Type B pancreatic cell (in vitro differentiated cells): ENCODE results near the gene HDAC2. TPM values are rescaled to one million over a fixed set of nuclear protein-coding genes. Genes with fewer than 3 reads are reported as not detected.

Source experiments
- DNase-seq: peaks from one replicate; pipeline ENCODE4 v3.0.0; 2021; ENCODE audit warnings: mixed read lengths; ENCODE audit not compliant: unreplicated experiment; ENCODE audit errors: extremely low spot score
- H3K27ac Mint-ChIP-seq: 2 replicates; pipeline ENCODE4 v1.8.0; 2021; ENCODE audit warnings: mild to moderate bottlenecking, mixed read lengths
- H3K27me3 Mint-ChIP-seq: 2 replicates; pipeline ENCODE4 v1.8.0; 2021; ENCODE audit warnings: mixed read lengths
- H3K36me3 Mint-ChIP-seq: 2 replicates; pipeline ENCODE4 v1.8.0; 2021; ENCODE audit warnings: mixed read lengths
- H3K4me1 Mint-ChIP-seq: one replicate; pipeline ENCODE4 v1.8.0; 2021; ENCODE audit warnings: mixed read lengths; ENCODE audit not compliant: unreplicated experiment
- H3K4me3 Mint-ChIP-seq: 2 replicates; pipeline ENCODE4 v1.8.0; 2021; ENCODE audit warnings: mild to moderate bottlenecking, mixed read lengths
- H3K9me3 Mint-ChIP-seq: 2 replicates; pipeline ENCODE4 v1.8.0; 2021; ENCODE audit warnings: mixed read lengths
- total RNA-seq: library from RNA; stranded (reverse); gene quantifications from 2 replicates; pipeline ENCODE4 v1.2.1, GENCODE V29; 2021; ENCODE audit warnings: low replicate concordance
- TF ChIP-seq, protein P1 (sequence below): fragments of 200-600 bp; sonication (generic); conservative IDR thresholded peaks from 2 replicates; pipeline ENCODE4 v1.5.0; 2021; ENCODE audit warnings: antibody characterized with exemption, mild to moderate bottlenecking

The HDAC2 gene
- total RNA-seq, 1 donor from 2014 or later = 232 TPM

DNA sequence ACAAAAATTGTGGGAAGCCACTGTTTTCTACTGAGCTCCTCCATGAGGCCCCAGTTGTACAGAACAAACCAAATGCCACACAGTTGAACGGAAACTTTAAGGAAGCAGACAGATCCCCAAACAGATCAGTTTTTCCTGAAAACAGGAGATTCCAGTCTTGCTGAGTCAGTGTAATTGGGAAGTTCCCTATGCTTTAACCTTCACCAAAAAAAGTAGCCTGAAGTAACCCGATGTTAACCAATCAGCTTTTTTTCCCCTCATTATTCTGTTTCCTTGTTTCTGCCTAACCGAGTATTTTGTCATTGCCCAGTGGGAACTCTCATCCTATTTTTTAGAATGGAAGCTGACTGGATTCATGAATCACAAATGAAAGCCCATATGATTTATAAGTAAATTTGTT is 77.1 kb downstream of the HDAC2 start:
- H3K9me3 Mint-ChIP-seq = no peaks in the 10 kb centered on the region
- H3K4me1 Mint-ChIP-seq = peaks cover 7% of the 10 kb centered on the region
- no peak overlapping the region for H3K27ac Mint-ChIP-seq
- H3K4me3 Mint-ChIP-seq = no peak overlapping the region
- no peak for DNase-seq
- TF ChIP-seq, protein P1, sequence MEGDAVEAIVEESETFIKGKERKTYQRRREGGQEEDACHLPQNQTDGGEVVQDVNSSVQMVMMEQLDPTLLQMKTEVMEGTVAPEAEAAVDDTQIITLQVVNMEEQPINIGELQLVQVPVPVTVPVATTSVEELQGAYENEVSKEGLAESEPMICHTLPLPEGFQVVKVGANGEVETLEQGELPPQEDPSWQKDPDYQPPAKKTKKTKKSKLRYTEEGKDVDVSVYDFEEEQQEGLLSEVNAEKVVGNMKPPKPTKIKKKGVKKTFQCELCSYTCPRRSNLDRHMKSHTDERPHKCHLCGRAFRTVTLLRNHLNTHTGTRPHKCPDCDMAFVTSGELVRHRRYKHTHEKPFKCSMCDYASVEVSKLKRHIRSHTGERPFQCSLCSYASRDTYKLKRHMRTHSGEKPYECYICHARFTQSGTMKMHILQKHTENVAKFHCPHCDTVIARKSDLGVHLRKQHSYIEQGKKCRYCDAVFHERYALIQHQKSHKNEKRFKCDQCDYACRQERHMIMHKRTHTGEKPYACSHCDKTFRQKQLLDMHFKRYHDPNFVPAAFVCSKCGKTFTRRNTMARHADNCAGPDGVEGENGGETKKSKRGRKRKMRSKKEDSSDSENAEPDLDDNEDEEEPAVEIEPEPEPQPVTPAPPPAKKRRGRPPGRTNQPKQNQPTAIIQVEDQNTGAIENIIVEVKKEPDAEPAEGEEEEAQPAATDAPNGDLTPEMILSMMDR = no peak
- no peaks in the 10 kb centered on the region for H3K27me3 Mint-ChIP-seq
- H3K36me3 Mint-ChIP-seq = peaks cover 4% of the 10 kb centered on the region

DNA sequence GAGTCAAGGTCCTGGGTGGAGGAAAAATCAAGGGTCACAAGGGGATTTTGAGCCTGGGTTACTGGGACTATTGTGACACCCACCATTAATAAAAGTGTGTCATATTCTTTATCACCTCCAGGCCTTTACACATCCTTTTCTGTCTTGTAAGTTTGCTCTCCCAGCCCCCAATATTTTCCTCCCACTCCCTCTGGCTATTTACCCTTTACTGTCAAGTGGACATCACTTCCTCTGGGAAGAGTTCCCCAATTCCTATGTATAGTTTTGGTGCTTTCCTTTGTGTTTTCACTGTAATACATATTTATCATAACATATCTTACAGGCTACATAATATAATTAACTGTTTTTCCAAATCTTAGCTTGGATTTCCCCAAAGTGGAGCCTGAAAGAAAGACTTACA is 77.5 kb downstream of the HDAC2 start:
- Mint-ChIP-seq H3K9me3 (no peaks in the 10 kb centered on the region), H3K27ac (no peak overlapping the region), H3K4me3 (no peak overlapping the region), H3K36me3 (peaks cover 4% of the 10 kb centered on the region), H3K27me3 (no peaks in the 10 kb centered on the region), H3K4me1 (peaks cover 7% of the 10 kb centered on the region)
- no peak for DNase-seq
- TF ChIP-seq, protein P1 = no peak

DNA sequence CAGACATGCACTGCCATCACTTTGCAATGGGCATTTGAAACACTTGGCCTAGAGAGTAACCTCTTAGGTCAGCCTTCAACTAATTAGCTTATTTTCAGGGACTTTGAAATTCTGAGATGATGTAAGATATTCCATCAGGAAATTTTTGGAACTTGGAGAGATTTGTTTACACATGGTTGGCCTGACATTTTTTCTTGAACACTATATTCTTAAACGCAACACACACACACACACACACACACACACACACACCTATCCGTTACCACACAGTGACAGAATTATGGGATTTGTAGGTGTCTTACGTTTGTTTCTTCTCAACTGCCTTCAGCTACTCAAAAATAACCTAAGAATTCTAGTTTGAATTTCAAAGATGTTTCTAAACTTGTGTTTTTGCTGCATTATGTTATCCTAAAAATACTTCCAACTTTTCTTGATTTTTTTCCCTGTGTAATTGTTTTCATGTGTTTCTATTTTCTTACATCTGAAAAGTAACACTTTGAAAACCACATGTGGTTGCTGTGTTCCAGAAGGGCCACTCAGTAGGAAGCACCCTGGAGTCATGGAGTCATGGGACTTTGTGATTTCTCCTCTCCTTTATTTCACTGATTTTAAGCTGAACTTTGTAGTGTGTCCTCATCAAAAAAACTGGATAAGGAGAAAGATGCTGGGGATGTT is 81.9 kb downstream of the HDAC2 start:
- no peak for DNase-seq
- peaks cover 6% of the 10 kb centered on the region for H3K4me1 Mint-ChIP-seq
- no peaks in the 10 kb centered on the region for H3K36me3 Mint-ChIP-seq
- no peak overlapping the region for H3K27ac Mint-ChIP-seq
- no peaks in the 10 kb centered on the region for H3K9me3 Mint-ChIP-seq
- no peaks in the 10 kb centered on the region for H3K27me3 Mint-ChIP-seq
- TF ChIP-seq, protein P1 = no peak
- no peak overlapping the region for H3K4me3 Mint-ChIP-seq

DNA sequence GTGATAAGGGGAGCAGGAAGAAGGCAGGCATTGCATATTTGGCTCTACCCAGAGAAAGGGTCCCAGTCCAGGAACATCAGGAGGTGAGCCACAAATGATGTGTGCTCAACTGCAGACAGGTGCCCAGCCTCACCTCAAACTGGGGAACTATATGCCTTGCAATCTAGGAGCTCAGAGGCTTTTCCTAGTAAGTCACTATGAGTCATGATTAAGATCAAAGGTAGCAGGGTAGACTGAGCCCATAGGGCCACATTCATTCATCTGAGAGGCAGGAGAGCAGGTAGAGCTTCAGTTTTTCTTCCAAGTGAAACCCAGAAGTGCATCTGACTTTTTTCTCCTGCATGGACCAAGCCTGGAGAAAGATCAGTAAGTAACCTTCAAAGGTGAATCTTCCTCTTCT is 82.5 kb downstream of the HDAC2 start:
- Mint-ChIP-seq H3K9me3 (no peaks in the 10 kb centered on the region), H3K4me3 (no peak overlapping the region), H3K27ac (no peak overlapping the region), H3K27me3 (no peaks in the 10 kb centered on the region), H3K4me1 (peaks cover under 1% of the 10 kb centered on the region), H3K36me3 (no peaks in the 10 kb centered on the region)
- TF ChIP-seq, protein P1 = no peak
- DNase-seq = no peak

DNA sequence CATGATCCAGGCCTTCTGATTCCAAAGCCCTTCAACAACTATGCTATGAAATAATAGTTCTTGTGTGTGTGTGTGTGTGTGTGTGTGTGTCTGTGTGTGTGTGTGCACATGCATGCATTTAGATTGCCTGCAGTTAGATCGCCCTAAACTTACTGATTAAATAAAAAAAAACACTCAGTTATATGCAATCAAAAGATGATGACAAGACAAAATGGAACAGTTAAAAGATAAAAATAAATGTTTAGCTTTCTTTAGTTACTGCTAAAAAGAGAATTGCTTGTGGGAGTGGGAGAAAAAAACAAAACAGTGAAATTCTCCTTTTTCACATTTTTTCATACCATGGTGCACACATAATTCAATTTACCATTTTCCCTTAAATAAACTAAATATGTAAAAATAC is 84.4 kb downstream of the HDAC2 start:
- TF ChIP-seq, protein P1 = no peak
- peaks cover 3% of the 10 kb centered on the region for H3K27me3 Mint-ChIP-seq
- H3K36me3 Mint-ChIP-seq = no peaks in the 10 kb centered on the region
- no peak for DNase-seq
- H3K4me1 Mint-ChIP-seq = peaks cover 4% of the 10 kb centered on the region
- H3K27ac Mint-ChIP-seq = no peak overlapping the region
- no peak overlapping the region for H3K4me3 Mint-ChIP-seq
- no peaks in the 10 kb centered on the region for H3K9me3 Mint-ChIP-seq
